ENCODE results near the gene ASPRV1. TPM values are rescaled to one million over a fixed set of nuclear protein-coding genes. Genes with fewer than 3 reads are reported as not detected.
"Not testable (repeated sequence)": the region's sequence is repeated elsewhere in the genome, so short reads cannot be mapped to it uniquely, and the experiment has no call there.

ASPRV1 gene
- total RNA-seq: not detected

DNA sequence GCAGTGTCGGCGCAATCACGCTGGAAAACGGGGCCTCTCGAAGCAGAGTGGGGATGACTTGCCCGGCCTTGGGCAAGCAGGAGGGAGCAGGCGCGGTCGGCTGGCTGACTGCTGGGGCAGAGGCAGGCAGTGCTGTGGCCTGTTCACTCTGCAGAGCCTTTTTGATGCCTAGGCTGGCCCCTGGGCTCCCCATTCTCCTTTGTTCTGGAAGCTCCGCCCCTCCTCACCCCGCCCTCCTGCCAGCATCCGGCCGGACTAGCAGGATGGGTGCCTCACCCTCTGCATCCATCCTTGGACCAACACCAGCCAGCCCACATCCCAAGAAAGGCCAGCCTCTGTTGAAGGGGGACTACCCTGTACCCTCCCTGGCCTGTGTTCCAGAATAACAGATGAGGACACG lies at the start of gene ASPRV1:
ASPRV1 (minus strand) TSS at position 136 of the 400 bp plus-strand sequence. CDS start 195 bp downstream, outside the sequence.
- DNase-seq: no peak

DNA sequence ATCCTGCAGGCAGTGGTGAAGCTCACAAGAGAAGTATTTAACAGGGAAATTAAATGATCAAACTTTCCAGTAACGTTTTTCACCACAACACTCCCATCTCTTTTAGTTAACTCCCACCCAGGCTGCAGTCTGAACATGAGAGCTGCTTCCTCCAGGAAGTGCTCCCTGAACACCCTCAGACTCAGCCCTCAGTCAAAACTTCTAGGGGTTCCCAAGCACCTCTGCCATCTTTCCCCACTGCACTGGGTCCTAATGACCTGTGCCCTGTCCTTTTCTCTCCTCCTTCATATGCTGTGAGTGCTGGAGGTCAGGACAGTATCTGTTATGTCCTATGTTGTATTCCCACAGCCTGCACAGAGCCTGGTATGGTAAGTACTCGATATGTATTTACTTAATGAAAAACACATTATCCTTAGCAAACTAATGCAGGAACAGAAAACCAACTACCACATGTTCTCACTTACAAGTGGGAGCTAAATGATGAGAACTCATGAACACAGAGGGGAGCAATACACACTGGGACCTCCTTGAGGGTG lies 49.2 kb upstream of the ASPRV1 start:
- DNase-seq: no peak

DNA sequence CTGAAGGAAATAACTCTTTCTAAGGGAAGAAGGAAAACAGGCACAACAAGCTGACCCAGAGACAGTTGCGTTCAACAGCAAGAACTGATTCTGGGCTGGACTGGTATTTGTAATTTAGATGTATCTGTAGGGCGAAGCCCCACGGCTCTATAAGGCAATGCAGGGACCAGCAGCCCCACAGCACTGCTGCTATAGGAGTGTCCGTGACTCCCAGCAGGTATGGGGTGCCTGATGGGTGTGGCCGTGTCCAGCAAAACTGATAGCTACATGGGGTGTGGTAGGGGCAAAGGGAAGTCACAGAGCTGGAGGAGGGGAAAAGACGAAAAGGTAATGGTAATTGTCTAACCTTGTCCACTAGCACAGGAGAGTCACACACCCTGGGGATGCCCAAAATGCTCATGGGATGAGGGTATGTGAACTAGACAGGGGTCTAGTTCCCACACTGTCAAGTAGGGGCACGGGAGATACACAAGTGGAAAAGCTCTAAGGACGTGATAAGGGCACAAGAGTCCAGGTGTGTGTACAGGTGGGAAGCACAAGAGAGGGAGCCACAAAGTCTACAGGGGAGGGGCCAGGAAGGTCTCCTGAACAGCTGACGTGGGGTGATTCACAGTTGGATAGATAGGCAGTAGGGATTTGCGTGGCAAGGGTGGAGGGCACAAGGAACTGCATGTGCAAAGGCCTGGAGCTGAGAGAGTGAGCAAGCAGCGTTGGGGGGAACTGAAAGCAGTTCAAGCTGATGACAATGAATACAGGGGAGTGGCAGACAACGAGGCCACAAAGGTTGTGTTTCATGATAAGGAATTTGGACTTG lies 48.5 kb upstream of the ASPRV1 start:
- DNase-seq: no peak

DNA sequence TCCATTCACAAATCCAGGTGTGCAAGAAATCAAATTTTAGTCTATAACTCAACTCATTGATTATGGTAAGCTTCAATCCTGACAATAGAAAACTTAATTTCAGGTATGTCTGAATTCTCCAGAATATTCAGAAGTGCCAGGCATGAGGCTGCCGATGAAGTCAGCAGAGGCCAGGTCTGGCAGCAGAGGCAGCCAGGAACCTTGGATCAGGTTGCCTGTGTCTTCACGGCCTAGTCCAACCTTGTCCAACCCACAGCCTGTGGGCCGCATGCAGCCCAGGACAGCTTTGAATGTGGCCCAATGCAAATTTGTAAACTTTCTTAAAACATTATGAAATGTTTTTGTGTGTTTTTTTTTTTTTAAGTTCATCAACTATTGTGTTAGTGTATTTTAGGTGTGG lies 46.9 kb upstream of the ASPRV1 start:
- no peak for DNase-seq

DNA sequence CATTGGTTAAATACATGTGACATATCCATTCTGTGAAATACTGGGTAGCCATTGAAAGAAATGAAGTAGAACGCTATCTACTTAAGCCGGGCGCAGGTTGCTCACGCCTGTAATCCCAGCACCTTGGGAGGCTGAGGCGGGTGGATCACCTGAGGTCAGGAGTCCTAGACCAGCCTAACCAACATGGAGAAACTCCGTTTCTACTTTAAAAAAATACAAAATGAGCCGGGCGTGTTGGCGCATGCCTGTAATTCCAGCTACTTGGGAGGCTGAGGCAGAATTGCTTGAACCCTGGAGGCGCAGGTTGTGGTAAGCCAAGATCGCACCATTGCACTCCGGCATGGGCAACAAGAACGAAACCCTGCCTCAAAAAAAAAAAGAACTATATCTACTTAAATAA lies 45.7 kb upstream of the ASPRV1 start:
- no peak for DNase-seq

DNA sequence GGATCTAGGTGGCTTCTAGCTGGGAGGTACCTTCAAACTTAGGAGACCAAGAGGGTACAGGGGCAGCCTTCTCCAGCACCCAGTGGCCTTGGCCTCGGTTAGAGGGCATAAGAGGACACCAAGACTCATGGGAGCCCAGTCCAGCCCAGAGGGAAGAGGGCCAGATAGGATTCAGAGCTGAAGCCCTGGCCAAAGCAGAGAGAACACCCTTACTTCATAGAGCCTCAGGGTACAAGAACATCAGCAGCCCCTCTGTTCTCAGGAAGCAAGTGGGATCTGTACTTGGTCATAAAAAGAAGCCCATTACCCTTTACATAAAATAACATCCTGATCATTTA lies 45.0 kb upstream of the ASPRV1 start:
- DNase-seq: no peak

DNA sequence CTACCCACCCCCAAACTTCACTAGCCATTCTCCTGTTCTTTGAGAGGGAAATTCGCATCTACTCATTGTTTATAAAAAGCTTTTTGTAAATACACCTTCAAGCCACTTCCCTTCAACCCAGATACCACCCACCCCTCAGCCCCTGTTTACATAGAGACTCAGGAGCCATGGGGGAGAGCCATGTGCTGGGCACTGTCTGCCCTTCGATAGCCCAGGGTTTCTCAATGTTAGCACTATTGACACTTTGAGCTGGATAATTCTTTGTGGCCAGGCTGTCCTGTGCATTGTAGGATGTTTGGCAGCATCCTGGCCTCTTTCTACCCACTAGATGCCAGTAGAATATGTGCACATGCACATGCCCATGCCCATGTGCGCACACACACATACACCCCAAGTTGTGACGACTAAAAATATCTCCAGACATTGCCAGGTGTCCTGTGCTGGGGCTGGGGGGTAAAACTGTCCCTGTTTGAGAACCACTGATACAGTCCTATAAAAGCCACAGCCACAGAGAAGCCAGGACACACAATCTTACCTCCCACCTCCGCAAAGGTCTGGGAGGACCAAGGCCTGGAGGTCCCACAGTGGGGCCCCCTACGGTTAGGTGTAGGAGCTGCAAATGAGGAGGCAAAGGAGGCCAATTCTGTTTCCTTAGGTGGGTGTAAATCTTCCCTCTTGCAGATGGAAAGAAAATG lies 44.5 kb upstream of the ASPRV1 start:
- no peak for DNase-seq

DNA sequence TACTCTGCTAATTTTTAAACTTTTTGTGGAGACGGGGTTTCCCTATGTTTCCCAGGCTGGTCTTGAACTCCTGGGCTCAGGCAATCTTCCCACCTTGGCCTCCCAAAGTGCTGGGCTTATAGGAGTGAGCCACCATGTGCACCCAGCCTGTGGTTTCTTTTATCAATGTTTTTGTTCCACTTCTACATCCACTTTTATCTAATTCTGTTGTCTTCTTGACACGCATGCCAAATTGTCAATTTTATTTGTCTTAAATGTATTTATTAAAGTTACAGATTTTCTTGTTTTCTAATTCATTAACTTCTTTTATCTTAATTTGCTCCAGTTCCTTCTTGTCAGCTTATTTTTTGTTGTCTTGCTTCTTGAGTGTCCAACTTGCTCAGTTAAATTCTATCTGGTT lies 43.8 kb upstream of the ASPRV1 start:
- DNase-seq: no peak

DNA sequence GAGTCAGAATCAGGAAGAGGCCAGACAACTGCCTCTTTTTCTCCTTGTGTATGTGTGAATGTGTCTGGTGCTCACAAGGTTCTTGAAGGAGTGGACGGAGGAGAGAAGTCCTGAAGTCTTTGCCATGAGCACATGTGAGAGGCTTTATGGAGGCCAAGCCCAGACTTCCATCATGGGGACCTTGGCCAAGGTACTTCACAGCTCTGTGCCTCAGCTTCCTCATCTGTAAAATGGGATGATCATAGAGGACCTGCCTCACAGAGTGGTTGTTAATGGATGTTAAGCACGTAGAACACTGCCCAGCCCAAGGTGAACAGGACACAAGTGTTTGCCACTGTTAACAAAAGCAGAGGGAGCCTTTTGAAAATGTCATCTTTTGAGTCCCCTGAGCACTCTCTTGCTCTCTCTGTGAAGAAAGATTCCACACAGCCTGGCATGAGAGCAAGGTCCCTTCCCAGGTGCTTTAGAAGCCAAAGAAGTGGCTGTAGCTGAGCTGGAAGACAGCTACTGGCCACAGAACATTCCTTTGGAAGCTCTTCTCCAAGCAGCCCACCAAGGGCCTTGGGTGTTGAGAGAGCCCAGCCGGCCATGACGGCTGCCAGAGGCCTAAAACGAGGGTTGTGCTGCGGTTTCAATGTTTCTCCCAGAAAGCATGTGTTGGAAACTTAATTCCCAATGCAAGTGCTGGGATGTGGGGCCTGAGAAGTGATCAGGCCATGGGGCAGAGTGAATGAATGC lies 41.8 kb upstream of the ASPRV1 start:
- no peak for DNase-seq

DNA sequence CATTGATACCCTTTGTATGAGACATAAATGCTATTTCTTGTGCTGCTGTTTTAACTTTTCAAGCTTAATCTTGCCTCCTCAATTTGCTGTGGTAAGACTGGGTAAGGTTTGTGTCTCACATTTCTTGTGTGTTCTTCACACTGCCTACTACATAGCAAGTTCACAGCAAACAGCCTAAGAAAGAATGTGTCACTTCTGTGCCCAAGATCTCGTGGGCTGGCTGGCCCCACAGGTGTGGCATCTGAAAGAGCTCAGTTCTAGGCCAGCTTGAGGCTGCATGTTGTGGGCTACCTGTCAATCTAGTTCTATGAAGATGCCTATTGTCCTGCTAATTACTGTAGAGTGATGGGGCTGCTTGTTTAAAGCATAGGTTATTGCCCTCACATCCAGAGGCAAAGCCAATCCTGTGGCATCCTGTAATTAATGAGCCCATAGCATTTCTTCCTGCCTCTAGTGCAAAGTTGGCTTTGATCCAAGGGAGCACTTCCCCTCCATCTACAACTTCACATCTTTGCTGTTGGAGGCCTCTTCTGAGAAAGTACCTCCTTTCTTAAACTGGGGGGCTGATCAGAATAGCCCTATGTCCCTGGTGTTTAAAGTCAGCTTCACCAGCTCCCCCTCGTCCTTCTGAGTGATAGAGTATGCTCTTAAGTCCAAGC lies 40.9 kb upstream of the ASPRV1 start:
- DNase-seq: no peak

DNA sequence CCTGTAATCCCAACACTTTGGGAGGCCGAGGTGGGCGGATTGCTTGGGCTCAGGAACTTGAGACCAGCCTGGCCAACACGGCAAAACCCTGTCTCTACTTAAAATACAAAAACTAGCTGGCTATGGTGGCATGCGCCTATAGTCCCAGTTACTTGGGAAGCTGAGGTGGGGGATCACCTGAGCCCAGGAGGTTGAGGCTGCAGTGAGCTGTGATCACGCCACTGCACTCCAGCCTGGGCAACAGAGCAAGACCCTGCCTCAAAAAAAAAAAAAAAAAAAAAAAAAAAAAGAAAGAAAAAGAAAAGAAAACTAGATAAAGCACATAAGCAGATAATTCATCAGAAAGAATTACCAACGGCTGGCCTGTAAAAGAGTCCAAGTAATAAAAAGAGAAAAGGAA lies 39.1 kb upstream of the ASPRV1 start:
- not testable (repeated sequence) for DNase-seq

DNA sequence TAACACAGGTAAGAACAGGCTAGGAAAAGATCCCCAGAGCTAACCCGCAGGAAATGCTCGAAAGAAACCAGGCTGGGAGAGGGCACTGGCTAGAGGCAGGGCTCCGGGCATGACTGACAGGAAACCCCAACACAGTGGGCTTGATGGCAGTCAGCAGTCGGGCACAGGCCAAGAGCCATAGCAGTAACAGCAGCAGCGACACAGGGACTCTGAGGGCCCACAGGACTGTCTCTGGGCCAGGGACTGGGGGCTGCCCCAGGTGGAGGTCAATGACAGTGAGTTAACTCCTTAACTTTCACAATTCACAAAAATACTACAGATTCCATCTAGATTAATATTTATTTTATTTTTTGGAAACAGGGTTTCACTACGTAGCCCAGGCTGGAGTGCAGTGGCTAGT lies 37.3 kb upstream of the ASPRV1 start:
- no peak for DNase-seq

DNA sequence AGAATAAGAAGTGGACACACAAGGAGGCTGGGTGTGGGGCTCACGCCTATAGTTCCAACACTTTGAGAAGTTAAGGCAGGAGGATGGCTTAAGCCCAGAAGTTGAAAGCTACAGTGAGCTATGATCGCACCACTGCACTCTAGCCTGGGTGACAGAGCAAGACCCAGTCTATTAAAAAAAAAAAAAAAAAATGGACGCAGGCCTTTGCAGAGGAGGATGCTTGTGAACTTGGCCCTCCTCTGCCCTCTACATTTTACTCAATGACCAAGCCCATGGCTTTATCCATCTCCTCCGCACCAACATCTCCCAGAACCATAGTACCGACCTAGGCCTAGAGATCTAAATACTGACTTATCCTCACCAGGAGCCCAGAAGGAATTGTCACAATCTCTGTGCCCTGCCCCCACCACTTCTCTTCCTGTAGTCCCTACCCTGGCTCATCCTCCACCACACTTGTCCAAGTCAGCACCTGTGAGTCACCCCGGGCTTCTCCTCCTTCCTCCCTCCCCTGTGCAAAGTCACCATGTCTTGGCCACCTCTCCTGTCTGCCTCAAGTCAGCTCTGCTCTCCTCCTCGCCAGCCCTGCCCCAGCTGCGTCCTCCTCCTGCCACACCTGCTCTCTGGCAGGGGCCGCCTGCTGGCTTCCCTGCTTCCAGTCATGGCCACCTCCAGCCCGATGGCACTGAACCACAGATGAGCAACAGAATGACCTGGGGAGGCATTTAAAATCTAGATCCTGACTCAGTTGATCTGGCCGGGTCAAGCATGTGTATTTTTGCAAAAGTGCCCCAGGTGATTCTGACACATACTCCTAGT lies 35.8 kb upstream of the ASPRV1 start:
- no peak for DNase-seq

DNA sequence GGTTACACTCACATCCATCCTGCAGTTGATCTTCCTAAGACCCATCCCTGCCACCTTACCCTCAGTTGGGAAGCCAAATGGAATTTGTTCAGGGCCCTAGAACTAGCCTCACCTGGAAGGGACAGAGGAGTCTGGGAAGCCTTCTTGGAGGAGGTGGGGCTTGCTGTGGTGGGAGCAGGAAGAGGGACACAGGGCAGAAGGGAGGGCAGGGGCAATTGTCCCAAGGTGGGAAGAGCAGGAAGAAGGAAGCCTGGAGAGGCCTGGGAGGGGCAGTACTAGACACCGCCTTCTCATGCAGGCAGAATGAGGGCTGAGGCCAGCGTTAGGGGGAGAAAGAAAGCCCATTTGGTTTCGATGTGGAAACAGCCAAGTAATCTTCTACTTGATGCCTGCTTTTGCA lies 34.1 kb upstream of the ASPRV1 start:
- no peak for DNase-seq

DNA sequence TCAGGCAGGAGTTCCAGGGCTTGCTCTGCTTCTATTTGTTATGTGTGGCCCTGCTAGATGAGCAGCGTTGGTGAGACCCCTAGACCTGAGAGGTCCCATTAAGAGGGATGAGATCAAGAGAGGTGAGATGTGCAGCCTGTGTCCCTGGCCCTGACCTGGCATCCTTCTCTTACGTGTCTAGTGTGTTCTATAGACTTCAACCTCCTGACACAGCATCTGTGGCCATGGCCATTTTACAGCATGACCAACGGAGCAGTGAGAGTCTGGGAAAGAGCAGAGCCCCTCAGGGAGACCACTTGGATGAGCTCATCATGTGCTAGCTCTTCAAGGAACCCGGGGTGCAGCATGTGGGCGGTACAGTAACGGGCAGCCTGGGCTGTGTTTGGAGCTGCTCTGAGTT lies 32.7 kb upstream of the ASPRV1 start:
- DNase-seq: no peak

DNA sequence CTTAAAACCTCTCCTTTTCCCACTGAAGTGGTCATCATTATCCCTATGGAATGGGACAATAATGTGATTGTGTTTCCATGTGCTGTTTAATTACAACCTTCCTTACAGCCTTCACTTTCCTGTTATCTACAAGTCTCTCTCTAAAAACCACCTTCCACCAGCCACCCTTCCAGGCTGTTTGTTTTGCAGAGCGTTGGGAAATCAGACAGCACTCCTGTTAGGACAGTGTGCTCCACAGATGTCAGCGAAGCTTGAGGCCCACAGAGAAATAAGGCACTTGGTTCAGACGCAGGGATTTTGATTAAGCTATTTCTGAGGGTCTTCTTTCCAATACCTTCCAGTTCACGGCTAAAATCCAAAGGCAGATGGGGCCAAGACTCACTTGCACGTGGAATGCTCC lies 32.3 kb upstream of the ASPRV1 start:
- DNase-seq: no peak

DNA sequence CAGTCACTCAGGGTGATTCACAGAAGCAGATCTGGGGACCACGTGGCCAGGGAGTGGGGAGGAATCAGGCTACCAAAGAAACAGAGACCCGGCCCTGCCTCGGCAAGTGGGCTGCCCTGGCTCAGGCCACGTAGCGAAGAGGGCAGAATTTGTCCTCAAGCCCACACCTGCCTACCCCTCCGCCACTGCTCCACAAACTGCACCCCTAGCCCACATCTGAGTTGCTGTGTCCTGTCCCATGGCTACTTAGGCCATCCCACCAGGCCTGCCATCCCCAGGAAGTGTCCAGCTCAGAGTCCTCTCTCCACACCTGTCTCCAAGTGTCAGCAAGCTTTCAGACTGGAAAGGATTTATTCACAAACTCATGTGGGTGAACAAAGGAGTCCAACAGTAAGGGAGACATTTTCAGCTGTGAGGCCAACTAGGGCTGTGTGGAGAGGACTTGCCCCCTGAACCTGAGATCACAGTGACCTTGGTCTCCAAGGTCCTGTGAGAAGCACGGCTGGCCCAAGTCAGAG lies 31.7 kb upstream of the ASPRV1 start:
- DNase-seq: no peak

DNA sequence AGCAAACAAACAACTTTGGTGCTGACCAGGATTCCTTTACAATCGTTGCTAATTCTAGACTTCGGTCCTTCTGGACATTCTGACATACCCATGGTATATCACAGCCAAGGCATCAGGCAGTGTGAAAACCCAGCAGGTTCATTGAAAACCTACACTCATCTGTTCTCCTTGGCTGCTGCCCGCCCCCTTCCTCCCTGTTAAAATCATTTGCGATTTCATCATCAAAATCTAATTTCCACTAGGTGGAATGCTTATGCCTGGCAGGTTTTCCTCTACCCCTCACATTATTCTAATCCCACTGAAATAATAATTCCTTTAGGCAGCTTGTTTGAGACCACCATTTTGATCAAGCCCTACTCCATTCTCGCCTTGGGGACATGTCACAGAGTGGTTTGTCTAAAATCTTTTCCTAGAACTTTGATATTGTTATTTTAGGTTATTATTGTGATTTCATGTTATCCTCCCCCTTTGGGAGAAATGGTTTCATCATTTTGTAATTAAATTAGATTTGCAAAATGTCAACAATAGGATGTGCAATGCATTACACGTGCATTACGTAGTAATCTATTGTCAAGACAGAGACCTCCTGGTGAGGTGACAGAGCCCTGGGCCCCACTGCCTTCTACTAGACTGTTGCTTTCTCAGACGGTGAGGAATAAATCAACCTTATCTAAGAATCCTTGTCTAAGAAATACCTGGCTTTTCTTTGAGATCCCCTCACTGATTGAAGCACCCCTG lies 31.0 kb upstream of the ASPRV1 start:
- no peak for DNase-seq

DNA sequence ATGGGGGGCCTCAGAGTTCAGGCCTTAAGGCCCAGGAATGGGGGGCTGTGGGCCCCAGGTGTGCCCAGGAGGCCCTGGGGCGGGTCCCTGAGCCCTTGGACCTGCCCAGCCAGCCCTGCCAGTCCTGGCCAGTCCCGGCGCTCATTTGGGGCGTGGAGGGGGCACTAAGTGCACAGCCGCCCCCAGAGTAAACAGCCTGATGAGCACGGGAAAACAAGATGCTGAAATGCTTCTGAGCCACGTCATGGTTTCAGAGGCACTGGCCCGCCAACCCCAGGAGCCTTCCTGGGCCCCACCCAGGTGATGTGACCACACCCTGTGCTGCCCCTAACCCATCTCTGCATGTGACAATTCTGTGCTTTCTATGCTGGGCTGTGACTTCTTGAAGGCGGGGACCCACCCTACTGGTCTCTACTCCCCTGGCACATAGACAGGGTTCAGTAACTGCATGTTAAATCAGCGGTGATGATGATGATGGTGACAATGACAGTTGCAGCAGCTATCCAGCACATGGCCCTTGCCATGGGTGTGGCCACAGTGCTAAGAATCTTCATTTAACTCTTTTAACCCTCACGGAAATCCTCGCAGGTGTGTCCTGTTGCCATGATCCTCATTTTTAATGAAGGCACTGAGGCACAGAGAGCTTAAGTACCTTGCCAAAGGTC lies 28.1 kb upstream of the ASPRV1 start:
- no peak for DNase-seq

DNA sequence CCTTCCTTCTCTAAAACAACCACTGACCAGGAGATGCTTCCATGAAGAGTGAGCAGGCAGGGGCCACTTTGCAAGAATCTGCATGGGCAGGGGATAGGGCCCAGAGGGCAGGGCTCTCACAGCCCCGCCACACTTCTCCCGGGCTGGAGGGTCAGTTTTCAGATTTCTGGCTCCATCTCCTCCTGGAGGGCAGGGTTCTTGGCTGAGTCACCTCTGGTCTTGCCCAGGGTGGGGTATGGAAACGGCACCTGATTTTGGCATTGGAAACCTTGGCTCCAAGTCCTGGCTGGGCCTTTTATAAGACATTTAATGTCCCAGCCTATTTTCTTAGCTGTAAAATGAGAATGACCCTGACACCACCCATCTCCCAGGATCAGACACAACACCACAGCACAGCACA lies 27.6 kb upstream of the ASPRV1 start:
- no peak for DNase-seq

All from effector CD4-positive, alpha-beta T cell (primary cell).